H9 (cell line): ENCODE results near the gene WFIKKN1. TPM values are rescaled to one million over a fixed set of nuclear protein-coding genes. Genes with fewer than 3 reads are reported as not detected.

ENCODE experiments used
- DNase-seq: peaks from one replicate; pipeline ENCODE4 v3.0.0-alpha.2; 2017
- H2AFZ ChIP-seq: one replicate; pipeline ENCODE4 v1.6.1; 2013; ENCODE audit warnings: mild to moderate bottlenecking, low read length, control low read depth, moderate library complexity
- H2AK5ac ChIP-seq: 2 replicates; pipeline ENCODE4 v1.6.1; 2013; ENCODE audit warnings: low read length, control low read depth, mixed read lengths; ENCODE audit not compliant: insufficient read length
- H2BK120ac ChIP-seq: one replicate; pipeline ENCODE4 v1.6.1; 2013; ENCODE audit warnings: low read depth, mild to moderate bottlenecking, low read length, control low read depth, inconsistent platforms; ENCODE audit not compliant: poor library complexity, severe bottlenecking
- H2BK12ac ChIP-seq: 2 replicates; pipeline ENCODE4 v1.6.1; 2013; ENCODE audit warnings: low read length, control low read depth, mixed read lengths, low read depth; ENCODE audit not compliant: insufficient read length
- H2BK15ac ChIP-seq: 2 replicates; pipeline ENCODE4 v1.6.1; 2013; ENCODE audit warnings: low read depth, low read length, control low read depth
- H2BK20ac ChIP-seq: one replicate; pipeline ENCODE4 v1.6.1; 2013; ENCODE audit warnings: low read depth, mild to moderate bottlenecking, low read length, control low read depth, inconsistent platforms; ENCODE audit not compliant: poor library complexity, severe bottlenecking
- H2BK5ac ChIP-seq: 2 replicates; pipeline ENCODE4 v1.6.1; 2013; ENCODE audit warnings: low read length, control low read depth, mixed read lengths; ENCODE audit not compliant: insufficient read length
- H3K14ac ChIP-seq: 2 replicates; pipeline ENCODE4 v1.6.1; 2013; ENCODE audit warnings: low read length, control low read depth; ENCODE audit not compliant: insufficient read depth
- H3K18ac ChIP-seq: 2 replicates; pipeline ENCODE4 v1.6.1; 2013; ENCODE audit warnings: low read depth, mild to moderate bottlenecking, mixed read lengths, low read length, control low read depth; ENCODE audit not compliant: insufficient read length
- H3K23ac ChIP-seq: 2 replicates; pipeline ENCODE4 v1.6.1; 2013; ENCODE audit warnings: low read length, control low read depth, mixed read lengths, low read depth; ENCODE audit not compliant: insufficient read length
- H3K23me2 ChIP-seq: 2 replicates; pipeline ENCODE4 v1.6.1; 2013; ENCODE audit warnings: low read depth, mild to moderate bottlenecking, mixed read lengths, low read length, control low read depth; ENCODE audit not compliant: insufficient read length, poor library complexity, severe bottlenecking
- H3K27ac ChIP-seq: 2 replicates; pipeline ENCODE4 v1.5.1; 2013; ENCODE audit warnings: low read length, control low read depth, mixed read lengths, low read depth; ENCODE audit not compliant: insufficient read length
- H3K27me3 ChIP-seq: 2 replicates; pipeline ENCODE4 v1.6.1; 2013; ENCODE audit warnings: low read length, control low read depth, inconsistent platforms; ENCODE audit not compliant: insufficient read depth
- H3K4ac ChIP-seq: 2 replicates; pipeline ENCODE4 v1.6.1; 2013; ENCODE audit warnings: low read depth, mild to moderate bottlenecking, control low read depth, inconsistent platforms, low read length, moderate library complexity
- H3K4me1 ChIP-seq: 2 replicates; pipeline ENCODE4 v1.6.1; 2013; ENCODE audit warnings: low read length, control low read depth, inconsistent platforms; ENCODE audit not compliant: insufficient read depth
- H3K4me2 ChIP-seq: 2 replicates; pipeline ENCODE4 v1.6.1; 2013; ENCODE audit warnings: low read length, control low read depth, mixed read lengths; ENCODE audit not compliant: insufficient read length, insufficient read depth
- H3K56ac ChIP-seq: 2 replicates; pipeline ENCODE4 v1.6.1; 2013; ENCODE audit warnings: low read depth, mild to moderate bottlenecking, mixed read lengths, low read length, control low read depth; ENCODE audit not compliant: insufficient read length
- H3K79me1 ChIP-seq: 2 replicates; pipeline ENCODE4 v1.6.1; 2013; ENCODE audit warnings: low read depth, mild to moderate bottlenecking, moderate library complexity, low read length, control low read depth, inconsistent platforms; ENCODE audit not compliant: insufficient read depth, poor library complexity, severe bottlenecking
- H3K79me2 ChIP-seq: 2 replicates; pipeline ENCODE4 v1.6.1; 2013; ENCODE audit warnings: low read length, control low read depth, inconsistent platforms; ENCODE audit not compliant: insufficient read depth
- H3K9ac ChIP-seq: 2 replicates; pipeline ENCODE4 v1.6.1; 2013; ENCODE audit warnings: low read length, control low read depth, mixed read lengths; ENCODE audit not compliant: insufficient read length; ENCODE audit errors: extremely low read depth
- H3K9me3 ChIP-seq: one replicate; pipeline ENCODE4 v1.6.1; 2013; ENCODE audit warnings: low read depth, low read length, inconsistent platforms; ENCODE audit not compliant: control insufficient read depth
- H3T11ph ChIP-seq: one replicate; pipeline ENCODE4 v1.6.1; 2013; ENCODE audit warnings: mild to moderate bottlenecking, low read length, control low read depth, inconsistent platforms
- H4K20me1 ChIP-seq: one replicate; pipeline ENCODE4 v1.6.1; 2013; ENCODE audit not compliant: control insufficient read depth, insufficient read length, insufficient read depth
- H4K5ac ChIP-seq: 2 replicates; pipeline ENCODE4 v1.6.1; 2013; ENCODE audit warnings: low read depth, mild to moderate bottlenecking, mixed read lengths, low read length, control low read depth; ENCODE audit not compliant: insufficient read length
- H4K8ac ChIP-seq: replicated peaks from 2 replicates; pipeline ENCODE4 v1.6.1; 2013; ENCODE audit warnings: low read length, control low read depth, mixed read lengths, low read depth; ENCODE audit not compliant: insufficient read length
- H4K91ac ChIP-seq: 2 replicates; pipeline ENCODE4 v1.6.1; 2013; ENCODE audit warnings: low read depth, mild to moderate bottlenecking, moderate library complexity, mixed read lengths, low read length, control low read depth; ENCODE audit not compliant: insufficient read length
- H3K27ac Mint-ChIP-seq, 3 experiments: 2 replicates in 2 of 3; 3 replicates in 1 of 3; pipeline ENCODE4 v1.8.0; 2020 to 2021; ENCODE audit warnings: mixed read lengths in 3 of 3, mild to moderate bottlenecking in 1 of 3, moderate library complexity in 1 of 3
- H3K27me3 Mint-ChIP-seq: 2 replicates; pipeline ENCODE4 v1.8.0; 2021; ENCODE audit warnings: low read depth, mild to moderate bottlenecking, moderate library complexity, mixed read lengths
- H3K36me3 Mint-ChIP-seq, 3 experiments: 2 replicates in 2 of 3; 3 replicates in 1 of 3; pipeline ENCODE4 v1.8.0; 2020 to 2021; ENCODE audit warnings: low read depth in 3 of 3, mixed read lengths in 3 of 3; ENCODE audit not compliant: insufficient read depth in 1 of 3
- H3K4me1 Mint-ChIP-seq, 2 experiments: 2 replicates each; pipeline ENCODE4 v1.8.0; 2020; ENCODE audit warnings: mixed read lengths in 2 of 2
- H3K4me3 Mint-ChIP-seq, 2 experiments: 2 replicates in 1 of 2; 3 replicates in 1 of 2; pipeline ENCODE4 v1.8.0; 2020 to 2021; ENCODE audit warnings: mild to moderate bottlenecking in 2 of 2, mixed read lengths in 2 of 2, moderate library complexity in 1 of 2
- H3K9me3 Mint-ChIP-seq, 2 experiments: 2 replicates in 1 of 2; 3 replicates in 1 of 2; pipeline ENCODE4 v1.8.0; 2020; ENCODE audit warnings: mild to moderate bottlenecking in 2 of 2, mixed read lengths in 2 of 2, moderate library complexity in 1 of 2
- CTCF ChIP-seq: fragments of 200-600 bp; sonication (generic); conservative IDR thresholded peaks from 3 replicates; pipeline ENCODE4 v1.8.0; 2021; ENCODE audit warnings: antibody characterized with exemption, mild to moderate bottlenecking
- WGBS: extraction: QIAGEN DNeasy Blood & Tissue Kit; methylation state at CpG from one replicate; pipeline ENCODE4 v1.1.7; 2013; ENCODE audit warnings: missing lambda C conversion rate, low lambda C conversion rate, mixed read lengths; ENCODE audit not compliant: insufficient read length; ENCODE audit errors: extremely low coverage; 5-methylcytosine and 5-hydroxymethylcytosine counted together
- total RNA-seq: library from RNA; stranded (reverse); gene quantifications from 2 replicates; pipeline ENCODE4 v1.2.1, GENCODE V29; 2021

WFIKKN1 gene
- total RNA-seq, 1 experiment from 2014 or later: 8.3 TPM

DNA sequence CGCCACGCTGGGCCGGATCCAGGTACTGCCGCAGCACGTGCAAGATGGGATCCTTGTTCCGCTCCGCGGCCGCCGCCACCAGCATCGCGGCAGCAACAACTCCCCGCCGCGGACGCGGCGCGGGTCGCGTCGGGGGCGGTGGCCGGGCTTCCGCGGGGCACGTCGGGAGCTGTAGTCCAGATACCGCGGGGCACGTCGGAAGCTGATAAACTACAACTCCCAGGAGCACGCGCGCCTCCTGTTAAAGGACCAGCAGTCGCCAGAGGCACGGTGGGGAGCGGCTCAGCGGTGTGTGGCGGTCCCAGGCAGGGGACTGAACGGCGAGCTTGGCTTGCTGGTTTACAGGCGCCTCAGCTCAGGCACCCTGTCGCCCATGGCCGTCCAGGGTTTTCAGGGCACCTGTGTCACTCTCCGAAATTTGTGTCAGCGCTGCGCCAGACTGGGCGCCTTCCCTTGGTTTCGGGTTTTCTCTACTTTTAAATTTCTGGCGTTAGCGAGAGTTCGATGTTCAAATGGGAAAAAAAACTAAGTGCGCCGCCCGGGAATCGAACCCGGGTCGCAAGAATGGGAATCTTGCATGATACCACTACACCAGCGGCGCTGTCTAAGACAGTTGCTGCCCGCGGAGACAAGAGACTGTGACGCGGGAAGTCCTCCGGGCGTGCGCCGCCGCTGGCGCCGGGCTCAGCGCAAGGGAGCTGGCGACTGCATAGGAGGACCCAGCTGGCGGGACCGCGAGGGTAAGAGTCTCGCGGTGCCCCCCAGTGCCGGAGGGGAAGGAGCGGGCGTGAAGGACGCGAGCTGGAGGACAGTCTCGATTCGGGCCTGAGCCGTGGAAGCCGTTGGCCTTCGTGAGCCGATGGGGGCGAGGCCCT is 5.7 kb downstream of the WFIKKN1 start, which contains the start of gene METTL26:
Gene METTL26 (minus strand): TSS at position 100 of the 875 bp plus-strand sequence. CDS start 15 bp downstream, at position 85.
- H3K27me3 ChIP-seq: no peaks in the 10 kb centered on the region
- H4K91ac ChIP-seq: no peak within 1 kb of the TSS
- peak within 1 kb of the TSS; percentile 50 for H3K4me2 ChIP-seq
- H2AFZ ChIP-seq: no peak within 1 kb of the TSS
- H3K9ac ChIP-seq: peak within 1 kb of the TSS; percentile 63
- no peaks in the 10 kb centered on the region; the same call in 1 of the 2 replicates for H3K4me1 ChIP-seq
- H3K23me2 ChIP-seq: peaks cover 7% of the 10 kb centered on the region
- H3K79me2 ChIP-seq: peaks cover 2% of the 10 kb centered on the region; the same call in 1 of the 2 replicates
- no peak within 1 kb of the TSS for H2BK12ac ChIP-seq
- peak within 1 kb of the TSS; percentile 62; the same call in 1 of the 2 replicates for H3K14ac ChIP-seq
- Mint-ChIP-seq H3K4me1 (peaks cover 11 to 29% of the 10 kb centered on the region in 2 experiments), H3K27me3 (peaks cover 2% of the 10 kb centered on the region; the same call in 1 of the 2 replicates), H3K4me3 (peak within 1 kb of the TSS; percentile 82 to 96), H3K9me3 (peaks cover 3% of the 10 kb centered on the region in 2 experiments; a peak in 2 of 5 replicates), H3K36me3 (peaks cover 0 to 6% (median 1%) of the 10 kb centered on the region in 3 experiments; a peak in 4 of 7 replicates), H3K27ac (peak within 1 kb of the TSS; percentile 90 to 96 (median 90))
- H3K4ac ChIP-seq: no peak within 1 kb of the TSS
- no peak within 1 kb of the TSS for H4K8ac ChIP-seq
- no peak within 1 kb of the TSS for H3K27ac ChIP-seq
- no peak within 1 kb of the TSS for H2BK15ac ChIP-seq
- no peak within 1 kb of the TSS for H3K56ac ChIP-seq
- DNase-seq: peak; percentile 96
- no peak within 1 kb of the TSS for H2AK5ac ChIP-seq
- no peaks in the 10 kb centered on the region for H3K79me1 ChIP-seq
- no peak within 1 kb of the TSS for H3T11ph ChIP-seq
- no peak within 1 kb of the TSS for H4K5ac ChIP-seq
- H3K9me3 ChIP-seq: no peaks in the 10 kb centered on the region
- H4K20me1 ChIP-seq: no peaks in the 10 kb centered on the region
- no peak within 1 kb of the TSS for H2BK5ac ChIP-seq
- peak within 1 kb of the TSS; percentile 76 for H3K18ac ChIP-seq
- no CpG with 5 or more reads among the region's 91 CpGs for WGBS
- no peak for TF ChIP-seq CTCF
- H2BK120ac ChIP-seq: no peak within 1 kb of the TSS
- H2BK20ac ChIP-seq: no peak within 1 kb of the TSS
- no peak within 1 kb of the TSS for H3K23ac ChIP-seq
